PC-3 (cell line): ENCODE results near the gene NPY. TPM values are rescaled to one million over a fixed set of nuclear protein-coding genes. Genes with fewer than 3 reads are reported as not detected.

ENCODE experiments used
- ATAC-seq: fragments of 200-7000 bp; cut with Tn5 transposase; 2 replicates; pipeline ENCODE4 v1.9.1; 2020; ENCODE audit warnings: mild to moderate bottlenecking, moderate library complexity
- BruUV-seq: library from RNA; stranded (reverse); fragments of 400-500 nt; replicated peaks from 2 replicates; lab custom pipeline; 2021; lab: Mats Ljungman, UMichigan
- CTCF ChIA-PET: fragments of 300-600 bp; sonication (Branson Sonifier 250); formaldehyde crosslinking; loops from one replicate; lab custom pipeline; 2022; ENCODE audit warnings: antibody characterized with exemption; lab: Charles Lee
- POLR2A ChIA-PET: fragments of 300-600 bp; sonication (Branson Sonifier 250); formaldehyde crosslinking; loops from one replicate; lab custom pipeline; 2022; ENCODE audit warnings: antibody characterized with exemption; ENCODE audit not compliant: unreplicated experiment; lab: Charles Lee
- DNase-seq: peaks from one replicate; pipeline ENCODE4 v3.0.0-alpha.2; 2015
- H2AFZ ChIP-seq: fragments of 300-600 bp; sonication (generic); 2 replicates; pipeline ENCODE4 v1.6.0; 2016; ENCODE audit warnings: antibody characterized with exemption, low read length
- H3F3A ChIP-seq: fragments of 300-600 bp; sonication (generic); one replicate; pipeline ENCODE4 v1.6.0; 2017; ENCODE audit warnings: antibody characterized with exemption, low read length, control low read depth, mild to moderate bottlenecking; ENCODE audit not compliant: unreplicated experiment
- H3K27ac ChIP-seq: fragments of 300-600 bp; sonication (generic); 2 replicates; pipeline ENCODE4 v1.5.1; 2016; ENCODE audit warnings: mild to moderate bottlenecking, low read length
- H3K27me3 ChIP-seq: fragments of 300-600 bp; sonication (generic); 2 replicates; pipeline ENCODE4 v1.6.1; 2016; ENCODE audit warnings: low read length, mixed read lengths
- H3K36me3 ChIP-seq: fragments of 300-600 bp; sonication (generic); 2 replicates; pipeline ENCODE4 v1.6.1; 2016; ENCODE audit warnings: low read depth, mixed run types, low read length, mixed read lengths
- H3K4me1 ChIP-seq: fragments of 300-600 bp; sonication (generic); 2 replicates; pipeline ENCODE4 v1.5.1; 2016; ENCODE audit warnings: low read length; ENCODE audit not compliant: insufficient read depth
- H3K4me2 ChIP-seq: fragments of 300-600 bp; sonication (generic); 2 replicates; pipeline ENCODE4 v1.6.0; 2016; ENCODE audit warnings: low read length
- H3K4me3 ChIP-seq: fragments of 300-600 bp; sonication (generic); 2 replicates; pipeline ENCODE4 v1.5.1; 2016; ENCODE audit warnings: mild to moderate bottlenecking, low read length, mixed read lengths
- H3K79me2 ChIP-seq: fragments of 300-600 bp; sonication (generic); 2 replicates; pipeline ENCODE4 v1.6.1; 2017; ENCODE audit warnings: low read length, mixed read lengths
- H3K9ac ChIP-seq: fragments of 300-600 bp; sonication (generic); 2 replicates; pipeline ENCODE4 v1.6.0; 2016; ENCODE audit warnings: mild to moderate bottlenecking, low read length
- H3K9me2 ChIP-seq: fragments of 300-600 bp; sonication (generic); replicated peaks from 2 replicates; pipeline ENCODE4 v1.6.1; 2016; ENCODE audit warnings: mixed run types, low read length, mixed read lengths
- H3K9me3 ChIP-seq: fragments of 300-600 bp; sonication (generic); 2 replicates; pipeline ENCODE4 v1.6.1; 2016; ENCODE audit warnings: low read length, mixed read lengths
- H4K20me1 ChIP-seq: fragments of 300-600 bp; sonication (generic); 2 replicates; pipeline ENCODE4 v1.6.1; 2016; ENCODE audit warnings: low read length, mixed read lengths
- CTCF ChIP-seq: fragments of 300-600 bp; sonication (generic); conservative IDR thresholded peaks from 2 replicates; pipeline ENCODE4 v1.5.1; 2017; ENCODE audit warnings: antibody characterized with exemption, low read depth, mild to moderate bottlenecking, low read length
- EZH2 ChIP-seq: fragments of 300-600 bp; sonication (generic); IDR thresholded peaks from one replicate; pipeline ENCODE4 v1.6.1; 2017; ENCODE audit warnings: antibody characterized with exemption, mild to moderate bottlenecking, low read length; ENCODE audit not compliant: unreplicated experiment
- EZH2phosphoT487 ChIP-seq: fragments of 300-600 bp; sonication (generic); IDR thresholded peaks from 2 replicates; pipeline ENCODE4 v1.6.1; 2018; ENCODE audit warnings: mild to moderate bottlenecking, antibody characterized with exemption, low read length, borderline replicate concordance
- intact Hi-C: fragments of 100-400 bp; cut with micrococcal nuclease; formaldehyde crosslinking; loops from 2 replicates; pipeline ENCODE4 v1.9.0; 2023
- total RNA-seq: library from RNA; depleted of rRNA; stranded (reverse); fragments of >200 nt; gene quantifications from 2 replicates; pipeline ENCODE4 v1.2.3, GENCODE V29; 2014

The NPY gene
- total RNA-seq, 1 experiment from 2014 or later, result not detected

DNA sequence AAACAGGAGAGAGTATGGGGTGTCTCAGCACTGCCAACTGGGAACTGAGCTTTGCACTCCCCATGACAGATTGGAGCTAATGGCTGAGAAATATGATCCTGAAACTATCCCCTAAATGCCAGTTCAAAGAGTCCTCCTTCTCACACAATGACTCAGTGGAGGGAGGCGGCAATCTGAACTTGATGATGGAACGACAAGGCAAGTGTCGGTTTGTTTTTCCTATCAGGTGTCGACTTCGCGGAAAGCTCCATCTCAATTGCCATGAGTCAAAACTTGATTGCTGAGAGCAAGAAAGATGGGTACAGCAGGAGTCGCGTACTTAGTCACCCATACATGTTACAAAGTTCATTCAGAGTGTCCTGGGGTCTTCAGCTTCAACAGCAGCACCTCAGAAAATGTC lies 52.5 kb downstream of the NPY start:
- Histone ChIP-seq H3K4me2 (no peak overlapping the region), H4K20me1 (no peaks in the 10 kb centered on the region), H3K36me3 (no peaks in the 10 kb centered on the region), H2AFZ (no peak overlapping the region), H3K4me3 (no peak overlapping the region), H3K9me2 (no peaks in the 10 kb centered on the region), H3K9ac (no peak overlapping the region), H3K9me3 (no peaks in the 10 kb centered on the region), H3K27ac (no peak overlapping the region), H3F3A (no peaks in the 10 kb centered on the region), H3K4me1 (no peaks in the 10 kb centered on the region), H3K27me3 (peaks cover 31% of the 10 kb centered on the region), H3K79me2 (no peaks in the 10 kb centered on the region)
- POLR2A ChIA-PET, result no interaction called here
- no TSS peak for BruUV-seq
- TF ChIP-seq EZH2, result no peak
- DNase-seq (no peak), ATAC-seq (no peak)
- CTCF ChIA-PET, result no interaction called here
- intact Hi-C loops, result no loop called here

DNA sequence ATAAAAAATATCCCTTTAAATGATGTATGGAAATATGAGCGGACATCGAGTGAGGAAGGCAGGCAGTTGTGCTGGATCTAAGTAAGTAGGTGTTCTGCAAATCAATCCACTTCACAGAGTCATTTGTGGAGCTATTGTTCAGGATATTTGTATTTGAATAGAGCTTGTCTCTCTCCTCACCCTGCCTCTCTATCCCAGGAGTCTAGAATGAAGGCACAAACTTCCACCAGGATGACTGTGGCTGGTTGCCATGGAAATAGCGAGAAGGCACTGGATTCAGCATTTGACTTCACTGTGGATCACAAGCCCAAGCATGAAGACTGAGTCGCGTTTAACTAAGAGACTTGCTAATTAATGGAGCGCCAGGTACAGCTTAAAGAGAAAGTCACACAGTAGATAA lies 53.2 kb downstream of the NPY start:
- POLR2A ChIA-PET, result no interaction called here
- intact Hi-C loops, result no loop called here
- Histone ChIP-seq H3K9me2 (no peaks in the 10 kb centered on the region), H3K4me2 (no peak overlapping the region), H3F3A (no peaks in the 10 kb centered on the region), H3K4me1 (no peaks in the 10 kb centered on the region), H3K4me3 (no peak overlapping the region), H3K27ac (no peak overlapping the region), H4K20me1 (no peaks in the 10 kb centered on the region), H3K79me2 (no peaks in the 10 kb centered on the region), H2AFZ (no peak overlapping the region), H3K36me3 (no peaks in the 10 kb centered on the region), H3K9ac (no peak overlapping the region), H3K9me3 (no peaks in the 10 kb centered on the region), H3K27me3 (peaks cover 31% of the 10 kb centered on the region)
- no peak for ATAC-seq
- TF ChIP-seq CTCF, result no peak
- no peak for DNase-seq
- no TSS peak for BruUV-seq
- CTCF ChIA-PET, result no interaction called here

DNA sequence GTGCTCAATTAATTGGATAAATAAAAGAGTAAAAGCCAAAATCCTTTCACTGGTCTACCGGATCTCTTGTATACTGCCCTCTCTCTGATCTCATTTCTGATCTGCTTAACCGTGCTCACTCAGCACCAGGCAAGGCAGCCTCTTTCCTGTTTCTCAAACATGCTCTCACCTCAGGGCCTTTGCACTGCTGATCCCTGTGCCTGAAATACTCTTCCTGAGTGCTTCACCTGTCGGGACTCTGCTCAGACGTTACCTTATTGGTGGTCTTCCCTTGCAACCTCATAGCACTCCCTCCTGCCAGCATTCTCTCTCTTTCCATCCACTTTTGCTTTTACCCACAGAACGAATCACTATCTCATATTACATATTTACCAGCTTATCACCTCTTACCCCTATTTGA lies 55.6 kb downstream of the NPY start:
- CTCF ChIA-PET, result no interaction called here
- Histone ChIP-seq H3K79me2 (no peaks in the 10 kb centered on the region), H3K27me3 (peaks cover 31% of the 10 kb centered on the region), H2AFZ (no peak overlapping the region), H4K20me1 (no peaks in the 10 kb centered on the region), H3K36me3 (no peaks in the 10 kb centered on the region), H3K4me3 (no peak overlapping the region), H3K4me2 (no peak overlapping the region), H3K9me2 (no peaks in the 10 kb centered on the region), H3F3A (no peaks in the 10 kb centered on the region), H3K9ac (no peak overlapping the region), H3K4me1 (no peaks in the 10 kb centered on the region), H3K27ac (no peak overlapping the region), H3K9me3 (no peaks in the 10 kb centered on the region)
- POLR2A ChIA-PET, result no interaction called here
- ATAC-seq (no peak), DNase-seq (no peak)
- BruUV-seq, result no TSS peak
- TF ChIP-seq CTCF (no peak), EZH2 (no peak), EZH2phosphoT487 (no peak)
- intact Hi-C loops, result no loop called here
